ENCODE data around the gene SPX.

The SPX gene

DNA sequence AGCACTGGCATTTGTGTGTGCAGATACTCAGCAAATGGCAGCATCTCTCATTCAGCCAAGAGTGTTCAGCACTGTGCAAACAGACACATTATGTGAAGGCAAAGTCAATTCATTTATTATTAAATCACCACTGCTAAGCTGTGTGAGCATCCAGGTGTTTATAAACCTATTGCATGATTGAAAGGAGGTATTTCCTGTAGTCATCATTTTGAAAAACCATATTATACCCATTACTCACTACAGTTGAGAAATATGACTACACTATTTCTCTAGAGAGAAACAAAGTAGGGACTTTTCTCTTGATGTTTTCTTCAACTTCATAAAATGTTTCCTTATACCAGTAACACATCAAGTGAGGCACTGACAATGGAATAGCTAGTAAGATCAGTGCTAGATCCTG, 13.7 kb downstream of the SPX start:
- DNase-seq = no peak

DNA sequence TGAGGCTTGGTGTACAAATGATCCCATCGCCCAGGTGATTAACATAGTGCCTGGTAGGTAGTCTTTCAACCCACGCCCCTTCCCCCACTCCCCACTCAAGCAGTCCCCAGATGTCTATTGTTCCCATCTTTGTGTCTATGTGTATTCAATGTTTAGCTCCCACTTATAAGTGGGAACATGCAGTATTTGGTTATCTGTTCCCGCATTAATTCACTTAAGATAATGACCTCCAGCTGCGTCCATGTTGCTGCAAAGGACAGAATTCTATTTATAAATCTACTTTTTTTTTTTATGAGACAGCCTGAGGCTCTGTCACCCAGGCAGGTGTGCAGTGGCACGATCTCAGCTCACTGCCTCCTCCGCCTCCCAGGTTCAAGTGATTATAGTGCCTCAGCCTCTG, 15.7 kb downstream of the SPX start:
- DNase-seq = no peak

DNA sequence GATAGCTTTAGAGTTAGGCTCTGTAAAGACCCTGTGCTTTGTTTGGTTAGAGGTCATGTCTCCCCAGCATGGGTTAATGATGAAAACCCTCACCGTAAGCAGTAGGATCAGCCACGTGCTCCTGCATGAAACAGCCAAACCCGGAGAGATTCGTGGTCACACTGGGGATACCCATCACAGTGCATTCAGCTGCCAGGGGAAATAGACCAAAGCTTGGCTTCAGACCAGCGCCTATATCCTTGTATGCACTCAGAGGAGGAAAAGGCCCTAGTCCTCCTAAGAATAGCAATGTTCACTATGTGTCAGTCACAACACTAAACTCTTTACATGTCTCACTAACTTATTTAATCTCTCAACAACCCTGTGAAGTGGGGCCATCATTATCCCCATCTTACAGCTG, 16.3 kb downstream of the SPX start:
- DNase-seq = no peak

DNA sequence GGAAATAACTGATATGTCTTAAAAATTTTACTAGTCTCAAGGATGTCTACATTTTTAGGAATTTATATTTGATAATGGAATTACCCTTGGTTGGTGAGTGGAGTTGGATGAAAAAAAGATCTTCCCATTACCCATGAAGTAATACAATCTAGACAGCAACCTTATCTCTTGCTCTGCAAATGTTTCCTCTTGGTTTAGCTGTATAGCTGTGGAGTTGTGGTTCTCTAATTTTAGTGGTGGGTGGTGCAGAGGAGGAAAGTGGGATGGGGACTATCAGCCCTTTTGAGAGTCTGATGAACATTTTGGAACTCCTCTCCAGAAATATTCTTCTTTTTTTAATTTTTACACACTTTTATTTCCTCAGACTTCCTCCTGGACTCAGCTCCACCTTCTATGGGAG, 17.1 kb downstream of the SPX start:
- no peak for DNase-seq

GRCh38 chr12:21545557-21545956, 19.5 kb downstream of the SPX start:
- DNase-seq = no peak

GRCh38 chr12:21546716-21547115, 20.6 kb downstream of the SPX start:
- DNase-seq = no peak

DNA sequence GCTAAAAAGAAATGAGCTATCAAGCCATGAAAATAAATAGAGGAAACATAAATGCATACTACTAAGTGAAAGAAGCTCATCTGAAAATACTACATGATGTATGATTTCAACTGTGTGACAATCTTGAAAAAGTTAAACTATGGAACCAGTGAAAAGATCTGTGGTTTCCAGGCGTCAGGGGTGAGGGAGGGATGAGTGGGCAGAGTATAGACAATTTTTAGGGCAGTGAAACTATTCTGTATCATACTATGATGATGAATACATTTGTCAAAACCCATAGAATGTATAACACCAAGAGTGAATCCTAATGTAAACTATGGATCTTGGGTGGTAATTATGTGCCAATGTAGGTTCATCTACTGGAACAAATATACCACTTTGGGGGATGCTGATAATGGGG, 21.3 kb downstream of the SPX start:
- no peak for DNase-seq

DNA sequence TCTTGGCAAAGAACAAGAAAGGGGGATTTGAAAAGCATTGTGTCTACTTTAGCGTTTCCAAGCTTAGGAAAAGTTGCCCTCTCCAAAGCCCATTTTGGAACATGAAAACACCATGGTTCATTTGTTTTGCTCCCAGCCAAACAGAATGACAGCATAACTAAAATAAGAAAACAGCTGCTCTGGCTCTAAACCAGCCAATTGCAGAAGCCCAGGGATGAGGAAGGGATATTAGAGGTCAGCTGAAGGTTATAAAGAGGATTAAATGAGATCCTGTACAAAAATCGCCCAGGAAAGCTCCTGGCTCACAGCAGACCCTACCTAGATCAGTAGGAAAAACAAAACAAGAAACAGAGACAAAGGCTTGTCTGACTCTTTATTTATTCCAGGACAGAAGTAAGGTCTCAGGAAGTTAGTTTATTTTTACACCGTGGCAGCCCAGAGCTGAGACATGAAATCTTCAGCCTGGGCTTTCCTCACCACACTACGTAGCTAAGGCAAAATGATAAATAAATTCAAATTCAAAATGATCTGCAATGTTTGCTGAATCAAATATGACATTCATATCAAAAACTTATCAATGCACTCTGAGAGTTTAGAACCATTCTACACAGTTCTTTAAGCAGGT, 25.9 kb downstream of the SPX start:
- DNase-seq = no peak

- no peak for DNase-seq
Measured at GRCh38 chr12:21552635-21553328, 26.7 kb downstream of the SPX start.

GRCh38 chr12:21553329-21553675, 27.2 kb downstream of the SPX start:
- DNase-seq = no peak

- DNase-seq = no peak
Measured at GRCh38 chr12:21558100-21558679, 32.1 kb downstream of the SPX start.

DNA sequence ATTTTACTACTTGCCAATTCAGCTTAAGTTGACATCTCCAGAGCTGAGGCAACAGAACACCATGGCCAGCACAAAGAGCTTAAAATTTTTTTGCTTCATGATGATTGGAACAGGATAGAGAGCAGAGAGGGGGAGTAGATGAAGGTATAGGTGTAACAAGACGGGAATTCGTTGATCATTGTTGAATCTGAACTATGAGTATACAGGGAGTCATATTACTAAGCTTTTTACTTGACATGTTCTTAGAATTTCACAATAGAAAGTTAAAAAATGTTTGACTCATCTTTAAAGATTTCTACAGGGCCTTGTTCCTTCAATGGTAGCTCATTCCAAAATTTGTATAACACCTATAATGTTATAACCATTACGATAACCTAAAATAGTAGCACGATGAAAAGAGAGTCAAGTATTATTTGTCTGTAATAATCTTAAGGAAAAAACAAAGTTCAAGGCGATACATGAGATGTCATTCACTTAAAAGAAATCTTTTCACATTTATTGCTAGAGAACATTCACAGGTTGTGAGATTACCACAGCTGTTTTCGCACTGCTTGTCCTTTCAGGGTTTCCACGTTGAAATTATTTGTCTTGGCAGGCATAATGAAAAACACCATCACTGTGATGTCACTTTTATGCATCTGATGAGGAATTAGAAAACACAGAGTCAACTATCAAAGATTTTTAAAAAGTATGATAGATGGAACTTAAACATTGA, 33.9 kb downstream of the SPX start:
- no peak for DNase-seq

- no peak for DNase-seq
Measured at GRCh38 chr12:21561158-21561557, 35.1 kb downstream of the SPX start.

GRCh38 chr12:21562859-21563258, 36.8 kb downstream of the SPX start:
- no peak for DNase-seq

DNA sequence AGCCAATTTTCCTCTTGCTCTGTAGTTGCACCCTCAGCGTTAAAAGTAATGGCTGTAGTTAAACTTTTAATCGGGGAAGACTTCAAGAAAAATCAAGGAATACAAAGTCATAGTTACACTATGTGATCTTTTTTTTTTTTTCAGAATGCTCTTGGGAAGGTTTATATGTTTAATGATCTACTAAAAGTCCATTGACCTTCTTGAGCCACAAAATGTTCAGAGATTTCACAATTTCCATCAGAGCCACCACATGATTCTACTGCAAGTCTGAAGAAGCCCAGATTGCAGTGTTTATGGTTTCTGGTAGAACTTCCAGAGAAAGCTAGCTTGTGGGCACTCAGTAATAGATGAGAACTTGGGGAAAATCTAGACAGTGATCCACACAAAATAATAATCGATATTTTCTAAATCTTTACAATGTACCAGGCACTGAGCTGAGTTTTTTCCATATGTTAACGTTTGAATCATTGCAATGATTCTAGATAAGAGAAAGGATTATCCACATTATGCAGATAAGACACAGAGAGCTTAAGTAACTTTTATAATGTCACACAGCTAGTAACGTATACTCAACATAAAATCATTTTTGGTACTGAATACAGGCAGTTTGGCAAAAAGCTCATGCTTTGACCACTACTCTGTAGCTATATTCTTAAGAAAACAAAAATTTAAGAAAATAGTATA, 40.3 kb downstream of the SPX start:
- no peak for DNase-seq

DNA sequence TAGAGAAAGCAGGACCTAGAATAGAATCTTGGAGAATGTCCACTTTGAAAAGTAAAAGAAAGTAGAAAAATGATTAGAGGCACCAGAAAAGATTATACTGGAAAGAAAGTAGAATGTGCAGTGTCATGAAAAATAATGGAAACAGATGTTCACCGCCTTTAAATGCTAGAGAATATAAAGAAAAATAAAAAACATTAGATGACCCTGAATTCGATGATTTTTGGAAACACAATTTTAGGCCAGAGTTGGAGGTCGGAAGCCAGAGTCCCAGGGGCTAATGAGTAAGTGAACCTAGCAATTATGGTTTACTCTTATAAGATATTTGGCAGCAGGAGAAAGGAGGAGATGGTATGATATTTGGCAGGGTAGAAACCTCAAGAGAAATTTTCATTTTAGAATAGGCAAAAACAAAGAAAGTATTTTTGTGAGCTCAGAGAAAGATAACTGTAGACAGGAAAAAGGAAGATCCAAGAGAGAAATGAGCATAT, 40.9 kb downstream of the SPX start:
- no peak for DNase-seq

DNA sequence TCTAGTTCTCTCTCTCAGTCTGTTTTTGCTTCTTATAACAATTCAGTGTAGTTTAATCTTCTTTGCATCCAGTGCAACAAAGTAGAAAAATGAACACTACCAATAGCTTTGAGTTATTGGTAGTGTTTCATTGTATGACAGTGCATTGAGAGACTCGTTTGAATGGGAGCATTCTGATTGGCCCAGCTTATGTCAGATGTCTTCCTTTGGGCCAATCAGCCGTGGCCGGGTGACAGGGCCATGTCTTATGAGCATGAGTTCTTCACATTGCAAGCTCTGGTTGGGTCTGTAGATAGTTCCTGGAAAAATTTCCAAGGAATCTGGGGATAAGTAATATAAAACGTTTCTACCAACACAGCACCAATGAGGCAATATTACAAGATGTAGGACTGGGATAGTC, 42.0 kb downstream of the SPX start:
- DNase-seq = no peak

GRCh38 chr12:21571046-21571445, 45.0 kb downstream of the SPX start:
- no peak for DNase-seq

- DNase-seq = no peak
Measured at GRCh38 chr12:21573733-21574358, 47.8 kb downstream of the SPX start.

GRCh38 chr12:21576431-21576830, 50.3 kb downstream of the SPX start:
- DNase-seq = no peak

- DNase-seq = no peak
Measured at GRCh38 chr12:21577516-21577915, 51.4 kb downstream of the SPX start.

DNA sequence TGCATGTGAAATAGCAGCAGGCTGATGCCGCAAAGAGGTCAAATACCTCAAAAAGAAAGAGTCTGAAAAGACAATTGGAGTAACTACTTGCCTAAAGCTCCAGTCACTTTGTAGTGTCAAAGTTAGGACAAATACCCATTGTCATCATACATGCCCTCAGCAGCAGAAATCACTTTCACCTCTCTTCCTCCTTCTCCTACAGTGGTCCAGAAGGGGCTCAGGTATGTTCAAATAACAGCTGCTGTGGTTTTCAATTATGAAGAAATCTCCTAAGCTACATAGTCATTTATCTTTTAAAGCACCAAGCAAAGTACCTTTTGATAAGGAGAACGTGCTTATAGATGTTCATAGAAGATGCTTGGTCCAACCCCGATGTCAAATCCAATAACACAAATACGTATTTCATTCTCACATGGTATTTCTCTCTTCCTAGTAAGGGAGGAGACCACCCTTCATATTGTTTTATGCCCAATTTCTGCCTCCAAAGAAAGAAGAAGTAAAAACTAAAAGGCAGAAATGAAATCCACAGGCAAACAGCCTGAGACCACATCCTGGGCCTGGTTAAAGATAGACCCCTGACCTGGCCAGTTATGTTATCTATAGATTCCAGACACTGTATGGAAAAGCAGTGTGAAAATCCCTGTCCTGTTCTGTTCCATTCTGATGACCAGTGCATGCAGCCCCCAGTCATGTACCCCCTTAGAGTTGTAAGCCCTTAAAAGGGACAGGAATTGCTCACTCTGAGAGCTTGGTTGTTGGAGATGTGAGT, 54.8 kb downstream of the SPX start:
- DNase-seq = no peak
